Naive B cell (primary cell): ENCODE results near the gene RPL27. TPM values are rescaled to one million over a fixed set of nuclear protein-coding genes. Genes with fewer than 3 reads are reported as not detected.

ENCODE experiments used
- ATAC-seq, 2 donors: fragments of 150-1000 bp; cut with Tn5 transposase; 2 replicates each; pipeline ENCODE4 v1.10.0; 2021; ENCODE audit warnings: low read depth in 2 of 2, mild to moderate bottlenecking in 2 of 2, moderate library complexity in 2 of 2
- DNase-seq: peaks from one replicate; pipeline ENCODE4 v3.0.0; 2022
- H3K27ac Mint-ChIP-seq, 6 donors: one replicate each; pipeline ENCODE4 v1.8.0; 2020 to 2022; ENCODE audit warnings: mild to moderate bottlenecking in 6 of 6, mixed read lengths in 6 of 6, moderate library complexity in 5 of 6, inconsistent platforms in 2 of 6
- H3K27me3 Mint-ChIP-seq, 3 donors: one replicate each; pipeline ENCODE4 v1.8.0; 2021 to 2022; ENCODE audit warnings: mixed read lengths in 3 of 3, mild to moderate bottlenecking in 1 of 3
- H3K36me3 Mint-ChIP-seq, 2 donors: one replicate each; pipeline ENCODE4 v1.8.0; 2020 to 2022; ENCODE audit warnings: mixed read lengths in 2 of 2, inconsistent platforms in 1 of 2, mild to moderate bottlenecking in 1 of 2
- H3K4me1 Mint-ChIP-seq, 3 donors: one replicate each; pipeline ENCODE4 v1.8.0; 2020 to 2022; ENCODE audit warnings: mixed read lengths in 3 of 3, inconsistent platforms in 1 of 3, mild to moderate bottlenecking in 1 of 3, moderate library complexity in 1 of 3
- H3K4me3 Mint-ChIP-seq, 8 donors: one replicate each; pipeline ENCODE4 v1.8.0; 2020 to 2022; ENCODE audit warnings: mild to moderate bottlenecking in 8 of 8, mixed read lengths in 8 of 8, moderate library complexity in 8 of 8, inconsistent platforms in 2 of 8
- H3K9me3 Mint-ChIP-seq, 7 donors: one replicate each; pipeline ENCODE4 v1.8.0; 2020 to 2022; ENCODE audit warnings: mixed read lengths in 7 of 7, mild to moderate bottlenecking in 5 of 7, inconsistent platforms in 2 of 7, moderate library complexity in 1 of 7
- polyA plus RNA-seq, 6 donors: library from polyadenylated mRNA; unstranded; fragments of 300-500 nt; fragmentation: Illumina TruSeq; gene quantifications; one replicate each; pipeline ENCODE4 v1.2.3, GENCODE V29; 2021; ENCODE audit warnings: low read depth in 6 of 6

The RPL27 gene
- polyA plus RNA-seq, 6 donors from 2014 or later: 1,305 to 2,435 (median 1,972) TPM

DNA sequence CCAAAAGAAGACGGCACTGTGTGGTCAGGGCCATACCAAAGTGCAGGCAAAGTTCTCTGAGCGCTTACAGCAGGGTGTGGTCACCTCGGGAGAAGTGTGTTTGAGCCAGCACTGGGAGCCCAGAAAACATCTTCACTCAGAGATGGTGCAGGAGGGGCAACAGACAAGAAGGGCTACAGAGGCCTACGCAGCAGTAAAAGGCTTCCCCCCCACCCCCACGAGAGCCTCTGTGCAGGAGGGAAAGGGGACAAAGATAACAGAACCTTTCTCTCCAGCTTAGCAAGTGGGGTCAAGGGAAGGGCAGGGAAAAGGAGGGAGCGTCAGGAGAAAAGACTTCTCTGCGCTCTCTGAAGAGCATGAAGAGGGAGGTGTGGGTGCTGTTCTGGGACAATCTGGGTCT lies 21.2 kb downstream of the RPL27 start:
- H3K4me1 Mint-ChIP-seq: peaks cover 17 to 28% (median 19%) of the 10 kb centered on the region in 3 donors
- no peaks in the 10 kb centered on the region for H3K27me3 Mint-ChIP-seq
- H3K27ac Mint-ChIP-seq: peak overlapping the region in 1 of 6 donors; percentile 76
- no peaks in the 10 kb centered on the region for H3K9me3 Mint-ChIP-seq
- DNase-seq: no peak
- peak overlapping the region in 7 of 8 donors; percentile 55 to 97 (median 84) for H3K4me3 Mint-ChIP-seq
- no peak for ATAC-seq
- H3K36me3 Mint-ChIP-seq: peaks cover 0 to 8% of the 10 kb centered on the region in 2 donors

DNA sequence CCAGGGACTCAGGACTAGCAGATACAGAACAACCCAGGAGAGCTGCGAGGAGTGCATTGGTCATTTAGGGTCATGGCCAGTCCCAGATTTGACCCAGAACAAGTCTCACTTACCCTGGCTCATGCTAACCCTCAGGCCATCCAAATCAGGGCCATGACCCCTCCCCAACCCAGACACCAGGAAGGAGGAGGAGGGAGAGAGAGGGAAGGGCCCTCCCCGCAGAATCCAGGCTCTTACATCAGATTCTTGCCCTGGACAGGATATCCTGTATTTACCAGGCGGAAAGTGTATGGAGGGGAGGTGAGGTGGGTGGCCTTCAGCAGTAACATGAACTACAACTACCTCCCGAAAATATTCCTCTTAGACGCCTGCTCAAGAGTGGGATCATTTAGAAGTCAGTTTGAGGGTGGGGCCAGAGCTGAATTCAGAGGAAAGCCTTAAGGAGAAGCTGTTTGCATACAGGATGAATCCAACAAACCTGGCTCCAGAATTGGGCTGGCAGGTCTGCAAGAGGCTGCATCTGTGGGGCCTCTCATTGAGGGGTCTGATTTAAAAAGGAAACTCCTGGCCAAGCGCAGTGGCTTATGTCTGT lies 21.9 kb downstream of the RPL27 start:
- Mint-ChIP-seq H3K4me1 (peaks cover 24 to 30% (median 24%) of the 10 kb centered on the region in 3 donors), H3K36me3 (peaks cover 0 to 2% of the 10 kb centered on the region in 2 donors), H3K27ac (peak overlapping the region in 2 of 6 donors; percentile 19 to 87), H3K27me3 (no peaks in the 10 kb centered on the region), H3K9me3 (no peaks in the 10 kb centered on the region), H3K4me3 (peak overlapping the region; percentile 82 to 97 (median 94))
- ATAC-seq (no peak), DNase-seq (no peak)

DNA sequence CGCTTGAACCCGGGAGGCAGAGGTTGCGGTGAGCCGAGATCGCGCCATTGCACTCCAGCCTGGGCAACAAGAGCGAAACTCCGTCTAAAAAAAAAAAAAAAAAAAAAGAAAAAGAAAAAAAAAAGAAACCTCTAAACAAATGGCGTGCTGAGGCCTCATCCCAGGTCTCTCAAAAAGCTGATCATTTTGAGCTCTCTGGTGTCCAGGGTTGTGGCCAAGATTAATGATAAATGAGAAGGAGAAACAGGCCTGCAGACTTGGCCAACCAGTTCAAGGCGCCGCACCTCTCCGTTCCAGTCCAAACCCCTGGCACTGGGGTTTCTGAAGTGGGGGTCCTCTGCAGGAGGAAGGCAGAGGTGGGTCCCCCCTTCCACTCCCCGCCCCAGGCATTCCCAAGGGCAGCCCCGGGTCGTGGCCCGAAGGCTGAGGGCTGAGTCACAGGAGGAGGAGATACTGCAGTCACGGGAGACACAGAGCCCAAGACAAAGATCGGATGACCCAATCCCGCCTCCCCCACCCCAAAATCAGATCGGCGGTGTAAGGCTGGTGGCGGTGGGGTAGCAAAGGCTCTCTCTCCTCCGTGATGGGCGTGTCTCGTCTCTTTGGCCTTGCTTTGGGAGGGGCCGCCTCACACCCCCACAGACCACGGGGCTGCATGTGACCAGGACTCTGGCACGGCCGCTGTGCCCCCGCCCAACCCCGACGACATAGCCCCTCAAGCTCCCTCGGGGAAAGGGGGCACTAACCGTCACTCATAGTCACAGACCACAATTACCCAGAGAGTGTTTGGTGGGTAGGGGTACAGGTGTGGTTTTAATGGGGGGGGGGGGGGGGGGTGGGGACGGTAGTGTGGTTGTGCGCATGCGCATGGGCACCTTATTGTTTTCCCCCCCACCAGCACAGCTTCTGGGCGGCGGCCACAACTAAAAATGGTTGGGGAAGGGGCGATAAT lies 22.8 kb downstream of the RPL27 start:
- Mint-ChIP-seq H3K4me1 (peaks cover 27 to 31% (median 29%) of the 10 kb centered on the region in 3 donors), H3K27me3 (no peaks in the 10 kb centered on the region), H3K4me3 (peak overlapping the region; percentile 82 to 98 (median 94)), H3K27ac (peak overlapping the region; percentile 21 to 97 (median 86)), H3K36me3 (no peaks in the 10 kb centered on the region), H3K9me3 (no peaks in the 10 kb centered on the region)
- ATAC-seq (peak; percentile 7 to 9), DNase-seq (peak; percentile 65)

DNA sequence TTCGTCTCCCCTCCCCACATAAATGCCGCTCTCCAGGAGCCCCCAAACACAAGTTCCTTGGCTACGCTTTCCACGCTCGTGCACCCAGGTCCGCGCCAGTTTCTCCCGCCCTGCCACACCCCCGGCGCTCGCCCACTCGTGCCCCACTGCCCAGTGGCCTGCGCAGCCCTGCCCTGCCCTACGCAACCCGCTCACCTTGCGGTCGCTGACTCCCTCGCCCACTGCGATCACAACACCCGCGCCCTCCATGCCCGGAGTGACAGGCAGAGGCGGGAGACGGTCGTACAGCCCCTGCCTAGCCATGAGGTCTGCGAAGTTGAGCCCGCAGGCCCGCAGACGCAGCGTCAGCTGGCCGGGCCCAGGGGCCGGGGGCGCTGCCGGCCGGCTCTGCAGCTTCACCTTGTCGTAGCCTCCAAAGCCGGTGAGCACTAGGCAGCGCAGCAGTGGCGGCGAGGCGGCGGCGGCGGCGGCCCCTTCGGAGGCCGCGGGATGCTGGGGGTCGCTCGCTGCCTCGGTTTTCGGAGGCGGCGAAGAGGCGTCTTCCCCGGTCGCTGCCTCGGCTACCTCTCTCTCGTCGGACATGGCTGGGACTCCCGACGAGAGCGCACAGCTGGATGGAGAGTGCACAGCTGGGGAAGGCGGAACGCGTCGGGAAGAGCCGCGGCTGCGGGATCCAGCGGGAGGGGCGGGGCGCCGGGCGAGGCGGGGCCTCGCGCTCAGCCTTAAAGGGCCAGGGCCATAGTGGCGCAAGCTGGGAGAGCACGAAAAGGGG lies 23.7 kb downstream of the RPL27 start, which contains the start of gene VAT1:
Gene VAT1 (minus strand): TSS at position 645 of the 772 bp plus-strand sequence. CDS start 63 bp downstream, at position 582.
- Mint-ChIP-seq H3K4me1 (peaks cover 29 to 31% (median 31%) of the 10 kb centered on the region in 3 donors), H3K9me3 (no peaks in the 10 kb centered on the region), H3K27ac (peak within 1 kb of the TSS; percentile 14 to 97 (median 86)), H3K36me3 (no peaks in the 10 kb centered on the region), H3K27me3 (no peaks in the 10 kb centered on the region), H3K4me3 (peak within 1 kb of the TSS; percentile 82 to 98 (median 94))
- DNase-seq (peak; percentile 53), ATAC-seq (peak; percentile 34 to 36)

DNA sequence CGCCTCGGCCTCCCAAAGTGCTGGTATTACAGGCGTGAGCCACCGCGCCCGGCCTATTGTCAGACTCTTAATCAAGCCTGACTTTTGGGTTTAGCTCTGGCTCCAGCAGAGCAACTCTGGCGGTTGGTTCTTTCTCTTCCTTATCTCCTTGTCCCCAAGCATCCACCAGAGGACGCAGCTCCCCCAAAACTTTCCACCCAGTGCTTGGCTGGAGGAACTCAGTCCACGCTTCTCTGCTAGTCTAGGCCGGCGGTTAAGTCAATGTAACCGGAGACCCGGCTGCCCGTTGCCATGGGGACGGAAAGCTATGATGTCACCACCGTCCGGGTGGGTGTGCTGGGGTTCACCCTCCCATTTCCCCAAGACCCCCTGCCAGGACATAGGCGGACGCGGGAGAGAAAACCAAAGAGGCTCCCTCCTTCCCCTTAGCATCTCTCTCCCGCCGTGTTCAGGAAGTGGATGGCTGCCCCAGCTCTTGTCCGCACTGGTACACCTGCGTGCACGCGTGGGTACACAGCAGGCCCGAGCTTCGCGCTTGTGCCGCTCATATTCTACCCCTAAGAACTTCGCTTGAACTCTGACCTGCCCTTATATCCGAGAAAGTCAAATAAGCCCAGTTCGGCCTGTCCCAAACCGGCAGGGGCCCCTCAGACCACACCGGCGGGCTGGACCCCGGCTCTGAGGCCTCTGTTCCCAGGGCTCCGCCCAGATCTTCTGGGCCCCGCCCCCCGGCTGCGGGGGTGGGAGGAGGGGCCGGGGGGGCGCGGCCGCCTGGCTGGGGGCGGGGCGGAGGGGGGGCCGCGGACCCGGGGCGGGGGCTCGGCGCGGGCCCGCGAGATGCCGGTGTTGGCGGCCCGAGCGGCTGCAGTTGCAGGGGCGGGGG lies 26.4 kb downstream of the RPL27 start, which contains the start of gene RND2:
Gene RND2 (plus strand): TSS at position 825 of the 883 bp plus-strand sequence. CDS start 117 bp downstream, outside the sequence.
- peaks cover 25 to 31% (median 28%) of the 10 kb centered on the region in 3 donors for H3K4me1 Mint-ChIP-seq
- H3K36me3 Mint-ChIP-seq: no peaks in the 10 kb centered on the region
- H3K9me3 Mint-ChIP-seq: no peaks in the 10 kb centered on the region
- H3K27ac Mint-ChIP-seq: peak within 1 kb of the TSS; percentile 93 to 97 (median 96)
- DNase-seq: peak; percentile 85
- peak; percentile 73 to 74 for ATAC-seq
- peak within 1 kb of the TSS; percentile 82 to 96 (median 90) for H3K4me3 Mint-ChIP-seq
- no peaks in the 10 kb centered on the region for H3K27me3 Mint-ChIP-seq

DNA sequence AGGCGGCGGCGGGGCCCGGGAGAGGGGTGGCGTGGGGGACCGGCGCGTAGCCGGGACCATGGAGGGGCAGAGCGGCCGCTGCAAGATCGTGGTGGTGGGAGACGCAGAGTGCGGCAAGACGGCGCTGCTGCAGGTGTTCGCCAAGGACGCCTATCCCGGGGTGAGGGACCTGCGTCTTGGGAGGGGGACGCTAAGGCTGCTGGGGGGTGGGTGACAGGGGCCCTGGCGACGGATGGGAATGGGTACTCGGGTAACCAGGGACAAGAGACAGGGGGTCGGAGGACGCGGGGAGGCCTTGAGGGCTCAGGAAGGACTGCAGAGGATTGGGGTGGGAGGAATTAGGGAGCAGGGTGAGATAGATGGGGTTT lies 27.1 kb downstream of the RPL27 start:
- ATAC-seq (no peak), DNase-seq (no peak)
- no peaks in the 10 kb centered on the region for H3K36me3 Mint-ChIP-seq
- no peaks in the 10 kb centered on the region for H3K9me3 Mint-ChIP-seq
- H3K4me3 Mint-ChIP-seq: peak overlapping the region; percentile 75 to 91 (median 82)
- peaks cover 22 to 26% (median 22%) of the 10 kb centered on the region in 3 donors for H3K4me1 Mint-ChIP-seq
- H3K27me3 Mint-ChIP-seq: no peaks in the 10 kb centered on the region
- H3K27ac Mint-ChIP-seq: peak overlapping the region in 5 of 6 donors; percentile 57 to 95 (median 87)

DNA sequence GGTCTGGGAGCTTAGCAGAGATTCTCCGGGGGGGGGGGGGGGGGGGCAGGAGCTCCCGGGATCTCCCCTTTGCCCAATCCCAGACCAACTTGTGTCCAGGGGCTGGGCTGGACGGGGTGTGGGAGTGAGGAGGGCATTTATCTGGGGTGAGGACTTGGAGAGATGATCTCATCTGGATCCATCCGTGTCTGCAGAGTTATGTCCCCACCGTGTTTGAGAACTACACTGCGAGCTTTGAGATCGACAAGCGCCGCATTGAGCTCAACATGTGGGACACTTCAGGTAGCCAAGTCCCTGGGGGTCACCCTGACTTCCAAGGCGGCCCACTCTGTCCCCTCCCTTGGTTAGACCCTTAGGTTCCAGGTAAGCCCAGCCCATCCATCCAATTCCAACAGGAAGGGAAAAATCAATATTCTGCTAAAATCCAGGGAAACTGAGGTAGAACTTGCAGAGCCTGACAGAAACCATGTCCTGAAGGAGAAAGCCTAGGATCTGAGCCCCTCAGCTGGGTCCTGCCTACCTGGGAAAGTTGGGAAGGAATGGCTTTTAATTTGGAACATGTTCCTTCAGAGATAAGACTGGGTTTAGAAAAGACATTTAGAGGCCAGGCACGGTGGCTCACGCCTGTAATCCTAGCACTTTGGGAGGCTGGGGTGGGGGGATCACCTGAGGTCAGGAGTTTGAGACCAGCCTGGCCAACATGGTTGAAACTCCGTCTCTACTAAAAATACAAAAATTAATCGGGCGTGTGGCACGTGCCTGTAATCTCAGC lies 27.7 kb downstream of the RPL27 start:
- H3K27ac Mint-ChIP-seq: peak overlapping the region in 5 of 6 donors; percentile 27 to 95 (median 73)
- no peaks in the 10 kb centered on the region for H3K9me3 Mint-ChIP-seq
- DNase-seq: no peak
- no peak for ATAC-seq
- no peaks in the 10 kb centered on the region for H3K36me3 Mint-ChIP-seq
- peaks cover 19 to 24% (median 20%) of the 10 kb centered on the region in 3 donors for H3K4me1 Mint-ChIP-seq
- peak overlapping the region; percentile 52 to 85 (median 80) for H3K4me3 Mint-ChIP-seq
- H3K27me3 Mint-ChIP-seq: no peaks in the 10 kb centered on the region

DNA sequence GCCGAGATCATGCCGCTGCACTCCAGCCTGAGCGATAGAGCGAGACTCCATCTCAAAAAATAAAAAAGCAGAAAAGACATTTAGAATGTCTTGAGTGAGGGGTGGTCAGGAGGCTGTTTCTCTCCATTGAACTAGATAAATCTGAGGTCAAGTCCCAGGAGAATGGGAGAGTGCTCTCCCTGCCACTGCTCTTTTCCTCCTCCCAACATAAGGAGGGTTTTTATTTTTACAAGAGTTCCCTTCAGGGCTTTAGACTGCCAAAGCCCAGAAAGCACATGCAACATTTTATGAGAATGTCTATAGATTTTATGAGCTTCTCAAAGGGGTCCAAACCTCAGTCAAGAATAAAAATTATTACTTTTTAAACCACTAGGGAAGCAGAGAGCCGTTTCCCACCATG lies 28.4 kb downstream of the RPL27 start:
- no peak for DNase-seq
- no peaks in the 10 kb centered on the region for H3K9me3 Mint-ChIP-seq

DNA sequence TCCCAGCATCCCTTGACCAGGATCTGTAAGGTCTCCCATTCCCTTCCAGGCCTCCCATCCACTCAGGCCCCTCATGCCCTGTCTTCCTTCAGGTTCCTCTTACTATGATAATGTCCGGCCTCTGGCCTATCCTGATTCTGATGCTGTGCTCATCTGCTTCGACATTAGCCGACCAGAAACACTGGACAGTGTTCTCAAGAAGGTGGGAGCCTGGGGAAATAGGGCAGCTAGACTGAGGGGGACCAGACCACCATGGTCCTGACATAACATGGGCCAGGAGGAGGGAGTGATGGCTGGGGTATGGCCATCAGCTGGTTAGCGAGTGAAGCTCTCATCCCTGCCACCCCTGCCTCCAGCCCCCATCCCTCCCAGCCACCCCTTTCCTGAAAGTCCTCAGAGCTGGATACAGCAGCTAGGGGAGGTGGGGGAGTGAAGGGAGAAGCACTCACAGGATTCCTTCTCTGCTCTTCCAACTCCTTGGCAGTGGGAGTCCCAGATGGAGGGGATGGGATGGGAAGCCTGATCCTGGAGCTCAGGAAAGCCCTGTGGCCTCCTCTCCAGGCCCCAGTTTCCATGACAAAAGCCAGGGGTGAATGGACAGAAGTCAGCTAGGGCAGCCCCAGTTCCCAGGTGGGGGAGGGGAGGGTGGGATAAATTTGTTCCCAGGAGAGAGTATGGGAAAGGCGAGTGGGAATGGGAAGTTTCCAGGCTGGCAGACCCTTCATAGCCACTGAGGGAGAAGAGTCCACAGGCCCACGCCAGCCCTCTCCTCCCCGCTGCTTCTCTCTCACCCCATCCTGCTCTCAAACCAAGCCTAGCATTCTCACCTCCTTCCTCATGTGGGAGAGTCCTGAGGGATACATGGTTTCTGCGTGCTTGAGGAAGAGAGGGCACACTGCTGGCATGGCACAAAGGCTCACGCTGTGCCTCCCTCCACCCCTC lies 29.1 kb downstream of the RPL27 start:
- DNase-seq (no peak), ATAC-seq (no peak)
- H3K27ac Mint-ChIP-seq: peak overlapping the region in 3 of 6 donors; percentile 58 to 88 (median 85)
- H3K9me3 Mint-ChIP-seq: no peaks in the 10 kb centered on the region
- H3K4me1 Mint-ChIP-seq: peaks cover 15 to 16% (median 16%) of the 10 kb centered on the region in 3 donors
- H3K27me3 Mint-ChIP-seq: no peaks in the 10 kb centered on the region
- no peaks in the 10 kb centered on the region for H3K36me3 Mint-ChIP-seq
- H3K4me3 Mint-ChIP-seq: peak overlapping the region in 2 of 8 donors; percentile 22 to 75

More for the DNA sequence above, 28.4 kb downstream of the RPL27 start:
- no peak for ATAC-seq
- Mint-ChIP-seq H3K27me3 (no peaks in the 10 kb centered on the region), H3K27ac (peak overlapping the region in 4 of 6 donors; percentile 27 to 85 (median 70)), H3K36me3 (no peaks in the 10 kb centered on the region), H3K4me3 (peak overlapping the region in 7 of 8 donors; percentile 16 to 75 (median 53)), H3K4me1 (peaks cover 15 to 19% (median 16%) of the 10 kb centered on the region in 3 donors)

DNA sequence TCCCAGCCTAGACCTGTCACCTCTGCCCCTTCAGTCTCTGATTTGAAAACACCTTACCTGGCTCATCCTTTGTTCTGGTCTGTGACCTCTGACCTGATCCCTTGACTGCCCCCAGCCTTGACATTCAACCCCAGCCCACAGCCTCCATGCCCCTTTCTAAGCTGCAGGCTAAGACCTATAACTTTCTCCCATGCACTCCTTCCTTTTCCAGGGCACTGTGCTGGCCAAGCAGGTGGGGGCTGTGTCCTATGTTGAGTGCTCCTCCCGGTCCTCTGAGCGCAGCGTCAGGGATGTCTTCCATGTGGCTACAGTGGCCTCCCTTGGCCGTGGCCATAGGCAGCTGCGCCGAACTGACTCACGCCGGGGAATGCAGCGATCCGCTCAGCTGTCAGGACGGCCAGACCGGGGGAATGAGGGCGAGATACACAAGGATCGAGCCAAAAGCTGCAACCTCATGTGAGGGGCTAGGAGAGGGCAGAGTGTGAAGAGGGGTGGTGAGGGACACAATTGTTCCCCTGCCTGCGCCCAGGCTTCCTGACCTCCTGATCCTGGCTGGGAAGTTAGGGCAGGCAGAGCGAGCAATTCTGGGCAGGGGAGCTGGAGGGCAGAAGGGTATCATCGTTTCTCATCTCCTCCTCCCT lies 30.1 kb downstream of the RPL27 start:
- Mint-ChIP-seq H3K27ac (peak overlapping the region in 2 of 6 donors; percentile 58 to 77), H3K9me3 (no peaks in the 10 kb centered on the region), H3K4me3 (peak overlapping the region in 1 of 8 donors; percentile 32), H3K4me1 (peaks cover 15 to 16% (median 16%) of the 10 kb centered on the region in 3 donors), H3K27me3 (no peaks in the 10 kb centered on the region), H3K36me3 (no peaks in the 10 kb centered on the region)
- DNase-seq (no peak), ATAC-seq (no peak)
